ENCODE data around the gene NET1.
A peak's percentile ranks its signal among the peaks of the same experiment; 100 is the strongest.

Gene NET1

GRCh38 chr10:5449823-5450222 lies 37.5 kb downstream of the NET1 start:
- TF ChIP-seq, protein P1, sequence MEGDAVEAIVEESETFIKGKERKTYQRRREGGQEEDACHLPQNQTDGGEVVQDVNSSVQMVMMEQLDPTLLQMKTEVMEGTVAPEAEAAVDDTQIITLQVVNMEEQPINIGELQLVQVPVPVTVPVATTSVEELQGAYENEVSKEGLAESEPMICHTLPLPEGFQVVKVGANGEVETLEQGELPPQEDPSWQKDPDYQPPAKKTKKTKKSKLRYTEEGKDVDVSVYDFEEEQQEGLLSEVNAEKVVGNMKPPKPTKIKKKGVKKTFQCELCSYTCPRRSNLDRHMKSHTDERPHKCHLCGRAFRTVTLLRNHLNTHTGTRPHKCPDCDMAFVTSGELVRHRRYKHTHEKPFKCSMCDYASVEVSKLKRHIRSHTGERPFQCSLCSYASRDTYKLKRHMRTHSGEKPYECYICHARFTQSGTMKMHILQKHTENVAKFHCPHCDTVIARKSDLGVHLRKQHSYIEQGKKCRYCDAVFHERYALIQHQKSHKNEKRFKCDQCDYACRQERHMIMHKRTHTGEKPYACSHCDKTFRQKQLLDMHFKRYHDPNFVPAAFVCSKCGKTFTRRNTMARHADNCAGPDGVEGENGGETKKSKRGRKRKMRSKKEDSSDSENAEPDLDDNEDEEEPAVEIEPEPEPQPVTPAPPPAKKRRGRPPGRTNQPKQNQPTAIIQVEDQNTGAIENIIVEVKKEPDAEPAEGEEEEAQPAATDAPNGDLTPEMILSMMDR (conservative IDR thresholded peaks at IDR 0.05; ENCODE audit: low read depth, low read length) = peak; percentile 46
- H3K4me3 ChIP-seq (ENCODE audit: low read depth, low read length) = peak overlapping the region; percentile 41
- DNase-seq (ENCODE audit: low read depth) = peak; percentile 87

DNA sequence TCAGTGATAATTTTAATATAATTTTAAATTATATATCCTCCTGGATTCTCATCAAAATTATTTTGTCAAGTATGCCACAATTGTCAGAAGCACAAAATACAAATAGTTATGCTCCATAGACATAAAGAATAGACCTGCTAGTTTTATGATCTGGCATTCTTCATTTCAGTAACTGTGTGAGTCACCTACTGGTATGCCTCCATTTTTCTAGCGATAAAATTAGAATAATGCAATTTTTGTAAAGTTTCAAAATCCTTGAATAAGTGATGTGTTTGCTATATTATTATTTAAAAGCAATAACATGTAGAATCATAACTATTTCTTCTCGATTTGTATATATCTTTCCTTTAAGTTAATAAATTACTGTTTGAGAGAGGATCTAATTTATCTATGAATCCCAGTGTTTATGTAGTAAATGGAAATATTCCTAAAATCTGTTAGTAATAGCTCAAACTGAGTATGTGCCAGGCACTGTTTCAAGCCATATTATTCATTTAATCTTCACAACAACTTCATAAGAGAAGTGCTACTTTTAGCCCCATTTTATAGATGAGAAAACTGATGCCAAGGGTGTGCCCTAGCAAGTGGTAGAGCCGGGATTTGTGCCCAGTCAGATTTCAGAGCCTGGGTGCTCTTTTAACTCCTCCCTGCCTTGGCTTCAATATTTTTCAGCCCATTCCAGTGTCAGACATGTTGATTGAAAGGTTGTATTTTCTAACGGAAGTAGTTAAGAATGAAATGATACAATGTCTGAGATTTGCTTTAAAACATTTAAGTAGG lies 38.4 kb downstream of the NET1 start:
- H3K4me3 ChIP-seq (ENCODE audit: low read depth, low read length) = no peak overlapping the region
- no peak for DNase-seq (ENCODE audit: low read depth)
- TF ChIP-seq, protein P1 (conservative IDR thresholded peaks at IDR 0.05; ENCODE audit: low read depth, low read length) = no peak

DNA sequence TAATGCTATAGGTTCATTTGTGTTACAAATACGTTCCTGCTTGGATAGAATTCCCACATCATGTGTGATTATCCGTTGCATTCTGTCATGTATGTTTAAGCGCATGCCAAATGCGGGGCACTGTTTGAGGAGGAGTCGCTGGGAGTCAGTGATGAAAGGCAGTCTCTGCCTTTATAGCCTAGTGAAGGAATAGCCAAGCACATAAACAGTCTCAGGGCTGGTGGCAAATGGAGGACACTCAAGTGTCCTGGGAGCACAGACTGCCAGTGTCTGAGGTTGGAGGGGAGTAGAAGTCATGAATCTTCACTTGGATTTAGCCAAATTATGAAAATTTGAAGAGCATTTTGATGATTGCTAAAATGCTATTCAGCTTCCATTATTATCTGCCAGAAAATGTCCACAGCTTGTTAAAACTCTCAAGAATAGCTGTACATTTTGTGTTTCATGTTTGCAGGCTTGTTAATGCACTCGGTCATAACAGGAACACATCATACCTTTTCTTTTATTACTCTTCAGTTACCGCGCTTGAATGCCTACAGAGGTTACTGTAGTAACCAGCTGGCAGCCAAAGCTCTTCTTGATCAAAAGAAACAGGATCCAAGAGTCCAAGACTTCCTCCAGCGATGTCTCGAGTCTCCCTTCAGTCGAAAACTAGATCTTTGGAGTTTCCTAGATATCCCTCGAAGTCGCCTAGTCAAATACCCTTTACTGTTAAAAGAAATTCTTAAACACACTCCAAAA lies 41.6 kb downstream of the NET1 start:
- no peak overlapping the region for H3K4me3 ChIP-seq (ENCODE audit: low read depth, low read length)
- DNase-seq (ENCODE audit: low read depth) = no peak
- TF ChIP-seq, protein P1 (conservative IDR thresholded peaks at IDR 0.05; ENCODE audit: low read depth, low read length) = no peak

GRCh38 chr10:5456563-5456962 lies 44.2 kb downstream of the NET1 start:
- TF ChIP-seq, protein P1 (conservative IDR thresholded peaks at IDR 0.05; ENCODE audit: low read depth, low read length) = no peak
- no peak overlapping the region for H3K4me3 ChIP-seq (ENCODE audit: low read depth, low read length)
- no peak for DNase-seq (ENCODE audit: low read depth)

- no peak for DNase-seq (ENCODE audit: low read depth)
- TF ChIP-seq, protein P1 (conservative IDR thresholded peaks at IDR 0.05; ENCODE audit: low read depth, low read length) = no peak
- H3K4me3 ChIP-seq (ENCODE audit: low read depth, low read length) = no peak overlapping the region
These were observed 45.4 kb downstream of the NET1 start for GRCh38 chr10:5457741-5458140.

DNA sequence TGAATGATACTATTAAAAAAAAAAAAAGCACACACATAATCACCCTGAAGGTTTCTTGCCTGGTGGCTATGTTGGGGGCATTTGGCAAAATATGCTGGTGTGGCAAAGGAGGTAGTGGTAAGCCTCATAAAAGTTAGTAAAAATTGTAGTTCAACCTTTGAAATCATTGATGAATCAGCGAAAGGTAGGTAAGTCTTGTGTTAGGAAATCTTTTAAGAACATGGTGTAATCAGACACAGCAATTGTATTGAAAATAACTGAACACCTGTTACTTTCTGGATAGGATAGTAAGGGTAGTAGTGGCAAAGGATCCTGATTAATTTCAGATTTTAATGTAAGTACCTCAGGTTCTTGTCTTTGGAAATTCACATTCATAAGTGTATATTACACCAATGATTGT lies 46.1 kb downstream of the NET1 start:
- no peak for DNase-seq (ENCODE audit: low read depth)
- TF ChIP-seq, protein P1 (conservative IDR thresholded peaks at IDR 0.05; ENCODE audit: low read depth, low read length) = no peak
- H3K4me3 ChIP-seq (ENCODE audit: low read depth, low read length) = no peak overlapping the region
